HG03354 (cell line): ENCODE measurements around the gene TRABD2A.

ENCODE experiments used
- ATAC-seq: cut with Tn5 transposase; IDR thresholded peaks from one replicate; pipeline ENCODE4 v1.9.1; 2021; ENCODE audit warnings: mild to moderate bottlenecking; ENCODE audit not compliant: unreplicated experiment, poor library complexity, severe bottlenecking

TRABD2A gene

GRCh38 chr2:84858937-84859336 lies 21.9 kb downstream of the TRABD2A start:
- no peak for ATAC-seq

DNA sequence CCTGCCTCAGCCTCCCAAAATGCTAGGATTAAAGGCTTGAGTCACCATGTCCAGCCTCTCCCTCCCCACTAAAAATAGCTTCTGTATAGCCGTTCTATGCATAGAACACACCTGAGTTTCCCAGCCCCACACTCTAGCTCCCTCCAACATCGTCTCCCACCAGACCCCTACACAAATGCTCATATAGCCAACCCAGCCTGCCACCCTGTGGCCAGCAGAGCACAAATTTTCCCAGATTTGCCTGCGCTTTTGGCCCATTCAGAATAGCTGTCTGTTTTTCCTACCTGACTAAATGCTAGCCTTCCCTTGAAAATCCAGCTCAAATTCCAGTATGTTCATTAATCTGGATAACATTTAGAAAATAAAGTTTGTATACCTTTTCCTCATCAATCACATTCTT lies 22.8 kb downstream of the TRABD2A start:
- ATAC-seq: no peak

DNA sequence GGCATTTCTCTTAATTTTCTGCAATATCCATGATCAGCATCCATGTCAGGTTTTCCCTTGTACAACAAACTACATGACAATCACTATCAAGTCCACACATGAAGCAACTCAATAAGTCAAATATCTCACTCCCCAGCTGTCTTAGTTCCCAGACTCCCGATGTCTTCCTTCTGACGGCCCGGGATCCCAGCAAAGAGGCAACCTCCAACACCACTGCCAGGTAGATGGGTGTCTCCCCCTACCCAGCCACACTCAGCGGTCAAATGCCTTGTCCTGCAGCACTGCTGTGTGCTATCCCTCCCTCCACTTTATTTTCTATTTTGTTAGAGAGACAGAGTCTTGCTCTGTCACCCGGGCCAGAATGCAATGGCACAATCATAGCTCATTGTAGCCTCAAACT lies 23.3 kb downstream of the TRABD2A start:
- ATAC-seq: no peak

- peak; percentile 80 for ATAC-seq
Measured at GRCh38 chr2:84856787-84857186, 24.1 kb downstream of the TRABD2A start.

GRCh38 chr2:84855731-84856130 lies 25.2 kb downstream of the TRABD2A start:
- ATAC-seq: no peak

DNA sequence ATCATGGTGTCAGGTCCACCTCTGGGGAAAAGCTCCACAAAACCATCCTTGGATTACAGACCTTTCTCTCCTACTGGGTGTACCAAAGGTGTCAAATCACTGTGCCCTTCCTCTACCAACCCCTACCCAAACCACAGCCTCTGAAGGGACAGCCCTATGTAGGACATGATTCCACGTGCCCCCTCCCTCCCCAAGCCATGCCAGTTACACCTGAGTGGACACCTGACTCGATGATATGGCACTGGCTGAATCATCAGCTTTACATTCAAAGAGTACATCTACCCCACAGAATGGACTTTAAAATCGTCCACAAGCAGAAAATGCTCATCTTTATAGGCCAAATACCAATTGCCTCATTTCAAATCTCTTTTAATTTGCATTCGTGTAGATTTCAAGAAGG lies 26.0 kb downstream of the TRABD2A start:
- ATAC-seq: no peak

DNA sequence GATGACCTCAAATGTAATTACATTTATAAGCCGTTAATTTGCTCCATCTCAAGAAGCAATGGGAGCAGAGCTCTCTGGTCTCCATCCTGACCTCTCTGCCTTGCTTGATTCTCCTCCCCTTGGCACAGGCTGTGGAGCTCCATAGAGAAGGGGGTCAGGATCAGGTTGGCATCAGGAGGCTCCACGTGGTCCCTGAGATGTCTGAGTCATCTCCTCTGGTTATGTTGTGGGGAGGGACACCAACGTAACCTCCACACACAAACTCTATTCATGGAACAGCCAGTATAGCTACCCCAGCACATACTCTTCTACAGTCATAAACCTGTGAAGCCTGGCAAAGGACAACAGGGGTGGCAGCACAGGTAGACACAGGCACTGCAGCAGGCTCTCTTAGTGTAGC lies 29.0 kb downstream of the TRABD2A start:
- no peak for ATAC-seq

DNA sequence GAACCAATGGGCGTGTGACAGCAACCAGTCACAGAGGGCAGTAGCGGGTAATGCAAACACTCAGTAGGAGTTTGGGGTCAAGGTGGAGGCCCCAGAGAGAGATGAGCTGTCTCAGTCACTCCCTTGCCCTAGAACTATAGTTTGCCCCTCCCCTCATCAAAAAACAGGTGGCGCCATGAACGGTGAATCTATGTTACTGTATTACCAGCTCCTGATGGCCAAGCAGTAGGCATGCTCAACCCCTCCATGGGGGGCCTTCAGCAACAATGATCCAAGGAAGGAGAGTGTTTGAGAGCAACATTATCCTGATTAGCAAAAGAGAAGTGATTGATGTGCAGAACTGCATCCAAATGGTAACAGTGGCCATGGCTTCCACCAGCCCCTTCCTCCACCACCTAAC lies 30.4 kb downstream of the TRABD2A start:
- ATAC-seq: no peak

- ATAC-seq: no peak
Measured at GRCh38 chr2:84849271-84849952, 31.5 kb downstream of the TRABD2A start.

DNA sequence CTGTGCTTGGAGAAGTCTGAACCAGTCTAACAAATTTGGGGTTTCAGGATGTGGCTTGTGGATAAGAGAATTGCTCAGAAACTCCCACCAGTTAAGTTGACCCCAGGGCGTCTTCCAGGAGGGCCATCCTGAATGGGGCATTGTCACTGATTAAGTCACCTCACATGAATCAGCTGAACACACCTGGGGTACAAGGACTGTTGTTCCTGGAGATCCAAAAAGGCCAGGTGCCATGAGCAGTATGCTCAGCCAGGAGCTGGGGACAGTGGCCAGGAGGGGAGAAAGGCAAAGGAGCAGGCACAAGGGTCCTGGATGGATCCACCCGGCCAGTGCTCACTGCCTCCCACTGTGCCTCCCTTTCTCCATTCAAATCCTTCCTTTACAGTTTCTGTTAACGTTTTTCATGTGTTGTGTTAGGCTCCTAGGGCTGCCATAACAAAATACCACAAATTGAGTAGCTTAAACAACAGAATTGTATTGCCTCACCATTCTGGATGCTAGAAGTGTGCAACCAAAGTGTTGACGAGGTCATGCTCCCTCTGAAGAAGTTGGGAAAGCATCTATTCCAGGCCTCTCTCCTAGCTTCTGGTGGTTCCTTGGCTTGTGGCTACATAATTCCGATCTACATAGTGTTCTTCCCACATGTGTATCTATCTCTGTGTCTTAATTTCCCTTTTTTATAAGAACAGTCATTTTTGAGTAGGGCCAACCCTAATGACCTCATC lies 33.4 kb downstream of the TRABD2A start:
- no peak for ATAC-seq

GRCh38 chr2:84846741-84847142 lies 34.1 kb downstream of the TRABD2A start:
- ATAC-seq: no peak

GRCh38 chr2:84846041-84846663 lies 34.7 kb downstream of the TRABD2A start:
- no peak for ATAC-seq

GRCh38 chr2:84844141-84844540 lies 36.7 kb downstream of the TRABD2A start:
- no peak for ATAC-seq

DNA sequence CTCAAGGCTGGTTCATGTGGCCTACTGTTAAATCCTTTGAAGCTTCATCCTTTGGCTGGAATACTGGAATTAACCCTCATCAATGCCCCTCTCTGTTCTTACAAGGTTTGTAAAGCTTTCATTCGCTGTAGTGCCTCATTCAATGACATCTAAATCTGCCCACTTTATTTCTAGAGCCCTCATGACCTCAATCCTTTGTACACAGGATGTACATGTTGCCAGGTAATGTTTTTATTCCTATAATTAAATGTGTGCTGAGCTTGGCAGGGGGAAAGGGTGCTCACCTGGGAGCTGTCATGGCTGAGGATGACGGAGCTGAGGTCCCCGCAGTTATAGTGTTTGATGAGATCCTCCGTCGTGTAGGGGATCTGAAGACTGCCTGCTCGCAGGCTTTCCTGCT lies 39.3 kb downstream of the TRABD2A start:
- no peak for ATAC-seq

GRCh38 chr2:84840306-84840705 lies 40.6 kb downstream of the TRABD2A start:
- no peak for ATAC-seq

- no peak for ATAC-seq
Measured at GRCh38 chr2:84839851-84840250, 41.0 kb downstream of the TRABD2A start.

GRCh38 chr2:84838434-84839145 lies 42.3 kb downstream of the TRABD2A start:
- ATAC-seq: no peak

- ATAC-seq: no peak
Measured at GRCh38 chr2:84836215-84836614, 44.7 kb downstream of the TRABD2A start.

DNA sequence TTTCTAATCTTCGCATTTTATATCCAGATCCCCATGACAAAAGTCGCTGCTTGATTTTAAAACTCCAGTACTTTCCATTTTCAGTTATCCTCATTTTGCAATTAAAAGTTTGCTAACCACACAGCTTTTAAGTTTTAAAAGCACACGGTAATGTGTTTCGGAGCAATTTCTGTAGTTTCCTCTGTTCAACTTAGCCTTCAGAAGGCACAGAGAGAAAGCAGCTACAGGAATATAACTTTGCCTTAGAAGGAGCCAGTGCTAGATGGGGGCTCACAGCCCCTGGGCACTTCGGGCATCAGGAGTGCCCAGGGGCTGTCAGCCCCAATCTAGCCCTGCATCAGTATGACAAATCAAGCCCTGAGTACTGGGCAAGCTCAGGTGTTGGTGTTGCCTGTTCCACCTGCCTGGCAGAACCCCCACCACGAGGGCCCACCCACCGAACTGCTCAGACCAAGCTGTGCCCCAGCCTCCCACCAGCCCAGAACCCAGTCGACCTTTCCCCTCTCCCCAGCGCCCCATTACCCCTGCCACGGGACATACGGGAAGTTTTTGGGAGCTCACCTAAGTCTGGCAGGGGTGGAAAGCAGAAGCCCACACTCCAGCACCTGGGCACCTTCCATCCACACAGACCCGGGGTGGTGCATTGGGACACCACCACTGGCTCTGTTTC lies 47.3 kb downstream of the TRABD2A start:
- no peak for ATAC-seq
